GM19455 (cell line): ENCODE data around the gene TIMM29.

ENCODE experiments used
- ATAC-seq: cut with Tn5 transposase; IDR thresholded peaks from one replicate; pipeline ENCODE4 v1.9.1; 2021; ENCODE audit not compliant: unreplicated experiment

Gene TIMM29

DNA sequence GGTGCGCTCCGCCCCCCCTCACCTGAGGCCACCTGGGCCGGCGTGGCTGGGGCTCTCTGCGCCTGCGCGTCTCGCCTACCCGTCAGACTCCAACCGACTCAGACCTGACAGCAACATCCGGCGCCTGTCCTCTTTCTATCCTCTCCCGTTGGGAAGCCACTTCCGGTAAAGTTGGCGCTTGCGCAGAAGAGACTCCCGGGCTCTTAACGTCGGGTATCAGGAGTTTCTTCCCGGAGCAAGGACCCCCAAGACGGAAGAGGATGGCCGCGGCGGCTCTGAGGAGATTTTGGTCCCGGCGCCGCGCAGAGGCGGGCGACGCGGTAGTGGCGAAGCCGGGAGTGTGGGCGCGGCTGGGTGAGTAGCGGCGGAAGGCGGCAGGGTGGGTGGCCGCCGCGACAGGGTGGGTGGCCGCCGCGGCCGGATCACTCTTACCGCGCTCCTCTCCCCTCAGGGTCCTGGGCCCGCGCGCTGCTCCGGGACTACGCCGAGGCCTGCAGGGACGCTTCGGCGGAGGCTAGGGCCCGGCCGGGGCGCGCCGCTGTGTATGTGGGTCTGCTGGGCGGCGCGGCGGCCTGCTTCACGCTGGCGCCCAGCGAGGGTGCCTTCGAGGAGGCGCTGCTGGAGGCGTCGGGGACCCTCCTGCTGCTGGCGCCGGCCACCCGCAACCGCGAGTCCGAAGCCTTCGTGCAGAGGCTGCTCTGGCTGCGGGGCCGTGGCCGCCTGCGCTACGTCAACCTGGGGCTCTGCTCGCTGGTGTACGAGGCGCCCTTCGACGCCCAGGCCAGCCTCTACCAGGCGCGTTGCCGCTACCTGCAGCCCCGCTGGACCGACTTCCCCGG, at the start of gene TIMM29, which contains the start of gene YIPF2:
TIMM29 (plus strand) TSS at position 249 of the 839 bp plus-strand sequence; CDS start at position 261, 12 bp downstream.
YIPF2 (minus strand) TSS at position 77 of the 839 bp plus-strand sequence. CDS start 229 bp downstream, outside the sequence.
- ATAC-seq: peak; percentile 72

DNA sequence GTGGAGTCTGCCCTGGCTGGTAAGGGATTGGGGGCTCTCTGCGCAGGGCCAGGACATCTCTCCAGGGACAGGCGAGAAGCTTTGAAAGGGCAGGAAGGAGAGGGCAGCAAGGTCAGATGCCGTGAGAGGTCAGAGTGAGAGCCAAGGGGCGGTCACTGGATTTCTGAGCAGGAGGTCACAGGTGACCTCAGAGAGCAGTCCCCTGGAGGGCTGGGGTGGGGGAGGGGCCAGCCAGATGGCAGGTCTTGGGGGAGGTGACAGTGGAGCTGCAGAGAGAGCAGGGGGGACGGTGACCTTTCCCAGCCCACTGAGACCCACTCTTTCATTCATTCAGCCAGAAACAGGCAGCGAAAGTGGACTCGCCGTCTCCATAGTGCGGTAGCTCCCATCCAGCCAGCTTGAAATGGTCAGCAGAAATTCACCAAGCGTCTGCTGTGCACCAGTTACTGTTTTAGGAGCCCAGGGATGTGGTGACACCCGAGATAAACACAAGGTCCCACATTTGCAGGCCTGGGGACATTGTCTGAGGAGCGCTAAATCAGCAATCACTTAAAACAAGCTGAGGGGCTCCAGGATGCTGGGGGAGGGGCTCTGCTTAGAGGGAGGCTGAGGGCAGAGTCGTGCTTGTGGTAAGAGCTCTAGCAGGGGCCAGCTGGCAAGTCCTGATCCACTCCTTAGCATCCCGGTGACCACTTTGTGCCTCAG, 47.1 kb upstream of the TIMM29 start:
- ATAC-seq: no peak

- no peak for ATAC-seq
These were observed 46.5 kb upstream of the TIMM29 start for GRCh38 chr19:10882108-10882457.

GRCh38 chr19:10884274-10884673, 44.3 kb upstream of the TIMM29 start:
- ATAC-seq: no peak

DNA sequence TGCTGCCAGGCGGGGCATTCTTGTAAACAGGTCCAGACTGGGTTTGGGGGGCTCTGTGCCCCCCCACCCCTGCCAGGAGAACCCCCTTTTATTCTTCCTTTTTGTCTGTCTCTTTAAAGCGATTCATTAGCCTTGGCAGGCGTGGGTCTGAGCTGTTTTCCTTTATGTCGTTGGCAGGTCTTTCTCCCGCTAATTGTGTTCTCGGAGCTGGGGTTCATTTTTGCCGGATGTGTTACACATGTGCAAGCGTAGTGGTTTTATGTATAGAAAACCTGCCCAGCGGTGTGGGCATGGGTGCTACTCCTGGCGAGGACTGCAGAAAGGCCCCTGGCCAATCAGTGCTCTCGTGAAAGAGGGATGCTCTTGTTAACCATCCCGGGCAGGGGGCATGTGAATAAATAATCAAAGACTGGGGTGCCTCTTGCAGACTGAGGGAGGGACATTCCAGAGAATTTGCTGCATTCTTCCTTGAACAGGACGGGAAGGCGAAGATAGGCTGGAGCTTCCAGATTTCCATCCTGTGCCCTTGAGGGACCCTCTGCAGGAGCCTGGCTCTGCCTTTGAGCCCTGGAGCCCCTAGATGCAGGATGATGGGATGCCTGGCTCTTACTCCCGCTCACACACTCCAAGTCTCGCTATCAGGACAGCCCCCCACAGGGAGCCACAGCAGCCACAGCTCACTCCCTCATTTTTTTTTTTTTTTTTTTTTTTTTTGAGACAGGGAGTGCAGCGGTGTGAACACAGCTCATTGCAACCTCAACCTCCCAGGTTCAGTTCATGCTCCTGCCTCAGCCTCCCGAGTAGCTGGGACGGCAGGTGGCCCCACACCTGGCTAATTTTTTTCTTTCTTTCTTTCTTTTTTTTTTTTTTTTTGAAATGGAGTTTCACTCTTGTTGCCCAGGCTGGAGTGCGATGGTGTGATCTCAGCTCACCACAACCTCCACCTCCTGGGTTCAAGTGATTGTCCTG, 43.1 kb upstream of the TIMM29 start:
- ATAC-seq: no peak

DNA sequence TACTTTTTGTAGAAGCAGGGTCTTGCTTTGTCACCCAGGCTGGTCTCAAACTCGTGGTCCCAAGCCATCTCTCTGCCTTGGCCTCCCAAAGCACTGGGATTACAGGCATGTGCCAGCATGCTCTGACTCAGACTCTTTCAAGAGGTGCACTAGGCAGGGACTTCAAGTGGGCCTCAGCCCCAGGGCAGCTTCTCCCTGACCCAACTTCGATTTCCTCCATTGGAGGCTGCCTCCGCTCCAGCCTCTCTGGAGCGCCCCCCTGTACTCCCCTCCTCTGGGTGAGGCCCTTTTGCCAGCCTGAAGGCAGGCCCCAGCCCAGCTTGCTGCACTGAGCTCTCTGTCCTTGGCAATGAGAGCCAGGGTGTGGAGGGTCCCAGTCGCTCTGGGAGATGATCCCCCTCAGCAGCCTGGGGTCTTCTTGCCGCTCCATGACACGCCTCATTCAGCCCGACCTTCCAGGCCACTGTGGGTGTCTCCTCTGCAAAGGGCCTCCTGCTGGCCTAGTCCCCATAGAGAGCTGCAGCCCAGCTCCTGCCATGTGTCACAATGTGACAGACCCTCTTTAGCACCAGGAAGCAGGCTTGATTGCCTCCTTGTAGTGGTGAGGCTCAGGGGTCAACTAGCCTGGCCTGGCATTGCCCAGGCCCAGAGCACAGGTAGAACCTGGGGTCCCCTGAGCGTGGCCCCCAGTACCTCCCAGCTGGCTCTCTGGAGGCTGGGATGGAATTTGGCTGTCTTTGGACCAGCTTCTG, 40.8 kb upstream of the TIMM29 start:
- ATAC-seq: no peak

GRCh38 chr19:10888421-10888866, 40.2 kb upstream of the TIMM29 start:
- no peak for ATAC-seq

GRCh38 chr19:10889880-10890279, 38.7 kb upstream of the TIMM29 start:
- ATAC-seq: no peak

DNA sequence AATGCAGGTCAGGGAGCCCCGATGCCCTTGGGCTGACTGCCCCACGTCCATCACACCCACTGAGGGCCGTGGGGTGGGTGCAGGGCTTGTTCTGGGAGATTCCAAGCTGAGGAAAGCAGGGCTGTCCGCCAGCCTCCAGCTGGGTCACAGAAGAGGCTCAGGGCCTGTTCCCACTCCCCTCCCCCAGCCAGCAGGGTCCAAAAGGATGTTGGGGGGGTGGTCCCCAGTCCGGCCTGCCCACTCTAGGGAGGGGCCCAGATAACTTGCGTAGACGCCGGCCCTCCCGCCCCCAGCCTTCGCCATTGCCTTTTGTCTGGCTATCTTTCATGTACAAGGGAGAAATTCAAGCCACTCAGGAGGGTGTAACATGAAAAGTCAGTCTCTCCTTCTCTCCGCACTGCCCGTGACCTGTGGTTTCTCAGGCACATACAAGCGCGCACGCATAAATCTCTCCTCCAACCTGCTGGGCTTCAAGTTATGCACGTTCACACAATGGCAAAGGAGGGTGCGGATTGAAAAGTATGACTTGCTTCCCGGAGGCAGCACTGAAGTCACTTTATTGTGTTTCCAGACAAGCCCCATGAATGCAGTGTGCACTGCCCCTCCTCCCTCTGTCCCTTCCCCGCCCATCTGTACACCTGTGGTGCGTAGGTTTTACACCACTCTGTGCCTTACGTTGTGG, 37.1 kb upstream of the TIMM29 start:
- ATAC-seq: no peak

DNA sequence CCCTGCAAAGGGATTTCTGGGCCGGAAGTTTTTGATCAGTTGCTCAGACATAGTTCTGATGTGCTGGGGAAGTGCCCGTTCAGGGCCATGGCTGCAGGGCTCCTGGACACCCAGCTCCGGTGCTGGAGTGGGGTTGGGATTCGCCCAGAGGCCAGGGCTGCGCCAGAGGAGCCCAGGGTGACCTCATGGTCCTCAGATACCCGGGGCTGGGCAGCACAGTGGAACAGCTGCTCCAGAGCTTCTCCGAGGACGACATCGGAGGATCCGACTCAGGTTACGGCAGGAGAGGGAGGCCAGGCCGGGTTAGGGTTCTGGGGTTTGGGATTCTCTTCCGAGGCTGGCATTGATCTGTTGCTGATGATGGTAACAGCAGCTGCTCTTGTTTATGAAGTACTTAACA, 36.4 kb upstream of the TIMM29 start:
- no peak for ATAC-seq

DNA sequence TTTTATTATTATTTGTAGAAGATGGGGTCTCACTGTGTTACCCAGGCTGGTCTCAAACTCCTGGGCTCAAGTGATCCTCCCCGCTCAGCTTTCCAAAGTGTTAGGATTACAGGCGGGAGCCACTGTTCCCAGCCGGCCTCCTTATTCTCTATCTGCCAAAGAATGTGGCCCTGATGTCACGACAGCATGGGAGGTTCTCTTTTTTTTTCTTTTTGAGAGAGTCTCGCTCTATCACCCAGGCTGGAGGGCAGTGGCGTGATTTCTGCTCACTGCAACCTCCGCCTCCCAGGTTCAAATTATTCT, 33.7 kb upstream of the TIMM29 start:
- no peak for ATAC-seq

DNA sequence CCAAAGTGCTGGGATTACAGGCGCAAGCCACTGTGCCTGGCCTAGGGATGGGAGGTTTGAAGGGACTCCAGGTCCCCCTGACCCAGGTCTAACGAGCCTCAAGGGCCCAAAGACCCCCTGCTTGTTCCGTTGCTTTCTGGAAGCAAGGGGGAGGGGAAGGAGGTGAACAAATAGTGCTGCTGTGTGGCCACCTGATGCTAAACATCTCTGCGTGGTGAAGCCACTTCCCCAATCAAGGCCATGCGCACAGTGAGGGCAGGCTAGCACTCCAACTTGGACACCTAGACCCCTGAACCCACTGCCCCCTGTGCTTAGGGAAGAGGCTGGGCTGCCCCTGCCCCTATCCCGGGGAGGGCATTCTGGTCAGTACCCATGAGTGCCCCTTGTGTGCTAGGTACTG, 33.2 kb upstream of the TIMM29 start:
- ATAC-seq: no peak

DNA sequence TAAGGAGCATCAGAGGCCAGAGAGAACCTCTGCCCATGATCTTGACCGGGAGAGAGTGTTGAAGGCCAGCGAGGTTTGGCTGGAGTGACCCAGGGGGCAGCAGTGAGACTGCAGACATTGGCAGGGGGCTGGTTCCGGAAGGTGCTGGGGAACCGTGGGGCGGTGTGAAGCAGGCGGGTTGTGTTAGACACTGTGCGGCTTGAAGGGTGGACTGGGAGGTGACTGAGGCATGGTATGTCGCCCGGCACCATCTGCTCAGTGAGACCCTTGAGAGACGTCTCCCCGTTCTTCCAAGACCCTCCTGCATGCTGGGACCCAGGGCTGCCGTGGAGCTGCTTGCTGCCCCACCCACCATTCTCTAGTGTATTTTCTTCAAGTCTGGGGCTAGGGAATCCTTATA, 32.7 kb upstream of the TIMM29 start:
- no peak for ATAC-seq

GRCh38 chr19:10896851-10897526, 31.6 kb upstream of the TIMM29 start:
- ATAC-seq: no peak

DNA sequence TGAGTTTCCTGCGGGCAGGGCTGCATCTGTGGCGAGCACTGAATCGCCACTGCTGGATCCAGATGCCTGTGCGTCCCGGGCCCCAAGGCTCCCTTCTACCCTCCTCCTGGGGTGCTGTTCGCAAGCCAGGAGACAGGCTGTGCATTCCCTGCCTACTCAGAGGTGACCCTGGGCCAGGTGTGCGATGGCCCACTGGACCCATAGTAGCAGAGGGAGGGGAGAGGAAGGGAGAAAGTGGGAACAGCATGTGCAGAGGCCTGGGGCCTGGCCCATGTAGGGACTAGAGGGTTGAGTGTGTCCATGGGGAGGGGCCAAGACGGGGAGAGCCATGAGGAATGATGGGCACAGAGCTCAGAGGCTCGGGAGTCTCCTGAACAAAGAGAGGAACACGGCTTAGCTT, 30.0 kb upstream of the TIMM29 start:
- no peak for ATAC-seq

GRCh38 chr19:10899151-10899653, 29.4 kb upstream of the TIMM29 start:
- no peak for ATAC-seq

DNA sequence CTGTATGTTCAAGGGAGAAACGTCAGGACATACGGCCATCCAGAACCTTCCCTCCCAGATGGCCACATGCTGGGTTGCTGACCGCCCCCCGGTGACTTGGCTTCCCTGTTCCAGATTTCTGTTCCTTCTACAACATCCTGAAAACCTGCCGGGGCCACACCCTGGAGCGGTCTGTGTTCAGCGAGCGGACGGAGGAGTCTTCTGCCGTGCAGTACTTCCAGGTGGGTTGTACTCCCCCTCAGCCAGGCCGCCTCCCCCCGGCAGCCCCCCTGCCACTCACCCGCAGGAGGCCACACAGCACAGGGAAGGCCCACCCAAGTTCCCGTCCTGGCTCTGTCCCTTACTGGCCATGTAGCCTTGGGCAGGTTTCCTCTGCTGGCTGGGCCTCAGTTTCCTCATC, 20.7 kb upstream of the TIMM29 start:
- ATAC-seq: no peak

GRCh38 chr19:10908380-10908960, 20.1 kb upstream of the TIMM29 start:
- no peak for ATAC-seq
